Breast epithelium (tissue), 4 donors: ENCODE data around the gene EIF2S3B. TPM values are rescaled to one million over a fixed set of nuclear protein-coding genes. Genes with fewer than 3 reads are reported as not detected.

Experiments
- DNase-seq, 2 donors: peaks; one replicate each; pipeline ENCODE4 v3.0.0-alpha.2; 2019; ENCODE audit warnings: low spot score in 2 of 2
- H3K27ac ChIP-seq, 2 donors: fragments of 200-600 bp; sonication (generic) in 1 of 2; one replicate each; pipeline ENCODE4 v1.5.1; 2016 to 2019; ENCODE audit warnings: mild to moderate bottlenecking in 1 of 2
- H3K27me3 ChIP-seq, 2 donors: fragments of 200-600 bp; sonication (generic) in 1 of 2; one replicate each; pipeline versions ENCODE4 v1.5.1 to v1.6.0; 2017 to 2019; ENCODE audit warnings: control low read depth in 1 of 2, mild to moderate bottlenecking in 1 of 2
- H3K36me3 ChIP-seq: fragments of 200-600 bp; one replicate; pipeline ENCODE4 v1.5.1; 2019
- H3K4me1 ChIP-seq, 2 donors: fragments of 200-600 bp; sonication (generic); one replicate each; pipeline ENCODE4 v1.5.1; 2016 to 2019; ENCODE audit warnings: control low read depth in 1 of 2
- H3K4me3 ChIP-seq, 3 donors: fragments of 200-600 bp; sonication (generic); 1 replicate in 2 of 3; 2 replicates in 1 of 3; pipeline ENCODE4 v1.5.1; 2016 to 2019; ENCODE audit warnings: mild to moderate bottlenecking in 3 of 3, moderate library complexity in 2 of 3
- H3K9me3 ChIP-seq, 2 donors: fragments of 200-600 bp; sonication (generic) in 1 of 2; one replicate each; pipeline ENCODE4 v1.5.1; 2016 to 2019; ENCODE audit warnings: control low read depth in 1 of 2
- CTCF ChIP-seq, 3 donors: fragments of 450-650 bp; IDR thresholded peaks; one replicate each; pipeline ENCODE4 v1.5.1; 2016 to 2017; ENCODE audit warnings: antibody characterized with exemption in 3 of 3, mild to moderate bottlenecking in 3 of 3, moderate library complexity in 3 of 3
- POLR2A ChIP-seq: fragments of 450-650 bp; IDR thresholded peaks from one replicate; pipeline ENCODE4 v1.6.1; 2016; ENCODE audit warnings: antibody characterized with exemption, mild to moderate bottlenecking, moderate library complexity
- POLR2AphosphoS5 ChIP-seq, 3 donors: sonication (generic); formaldehyde crosslinking; IDR thresholded peaks; one replicate each; pipeline ENCODE4 v1.6.1; 2017; ENCODE audit warnings: antibody characterized with exemption in 3 of 3
- intact Hi-C: fragments of 100-400 bp; cut with DNase I; formaldehyde crosslinking; loops from one replicate; pipeline ENCODE4 v1.15.1; 2023; ENCODE audit warnings: low total_unique reads
- total RNA-seq, 3 donors: library from RNA; depleted of rRNA; stranded (reverse); fragments of >200 nt; gene quantifications; one replicate each; pipeline ENCODE4 v1.1.0, GENCODE V29; 2016

The EIF2S3B gene
- total RNA-seq, 3 donors from 2014 or later: 0.33 to 0.48 TPM; not detected in 1

DNA sequence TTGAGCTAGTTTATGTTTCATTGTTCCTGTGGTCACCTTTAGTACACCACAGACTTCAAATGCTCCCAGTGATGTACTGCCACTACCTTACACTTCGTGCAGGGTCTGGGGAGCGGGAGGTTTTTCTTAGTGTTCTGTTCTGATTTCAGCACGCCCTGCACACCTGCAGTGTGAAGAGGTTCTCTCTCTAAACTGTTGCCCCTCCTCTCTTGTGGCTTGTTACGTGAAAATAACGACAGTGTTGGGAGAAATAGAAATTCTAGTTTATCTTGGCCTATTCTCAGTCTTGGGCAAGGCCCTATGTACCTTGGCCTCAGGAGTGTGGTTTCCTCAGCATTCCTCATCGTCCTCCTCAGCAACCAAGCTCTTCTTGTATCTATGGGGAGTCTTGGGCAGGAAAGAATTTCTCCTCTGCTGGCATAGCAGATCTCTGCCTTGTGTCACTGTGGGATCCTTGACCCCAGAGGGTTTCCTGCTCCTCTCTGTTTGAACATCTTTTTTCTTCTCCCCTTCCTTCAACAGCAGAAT is 48.6 kb downstream of the EIF2S3B start:
- TF ChIP-seq POLR2A: no peak
- TF ChIP-seq CTCF (IDR thresholded peaks at IDR 0.05): no peak
- TF ChIP-seq POLR2AphosphoS5 (IDR thresholded peaks at IDR 0.05): no peak
- Histone ChIP-seq H3K9me3 (peaks cover 4 to 6% of the 10 kb centered on the region in 2 donors), H3K4me1 (no peaks in the 10 kb centered on the region), H3K36me3 (no peaks in the 10 kb centered on the region), H3K27me3 (no peaks in the 10 kb centered on the region), H3K4me3 (no peak overlapping the region), H3K27ac (no peak overlapping the region)
- DNase-seq: no peak
- intact Hi-C loops: no loop called here

GRCh38 chr12:10554756-10555481 is 49.2 kb downstream of the EIF2S3B start:
- peaks cover 4 to 6% of the 10 kb centered on the region in 2 donors for H3K9me3 ChIP-seq
- TF ChIP-seq CTCF (IDR thresholded peaks at IDR 0.05) (no peak), POLR2A (no peak), POLR2AphosphoS5 (IDR thresholded peaks at IDR 0.05) (no peak)
- no peaks in the 10 kb centered on the region for H3K27me3 ChIP-seq
- intact Hi-C loops: no loop called here
- H3K4me3 ChIP-seq: no peak overlapping the region
- H3K36me3 ChIP-seq: no peaks in the 10 kb centered on the region
- H3K27ac ChIP-seq: no peak overlapping the region
- no peak for DNase-seq
- no peaks in the 10 kb centered on the region for H3K4me1 ChIP-seq

- intact Hi-C loops: no loop called here
- H3K9me3 ChIP-seq: no peaks in the 10 kb centered on the region
- no peak for TF ChIP-seq POLR2A
- TF ChIP-seq CTCF (IDR thresholded peaks at IDR 0.05): no peak
- no peak for TF ChIP-seq POLR2AphosphoS5 (IDR thresholded peaks at IDR 0.05)
- no peaks in the 10 kb centered on the region for H3K27me3 ChIP-seq
- no peaks in the 10 kb centered on the region for H3K4me1 ChIP-seq
- H3K36me3 ChIP-seq: no peaks in the 10 kb centered on the region
- no peak for DNase-seq
- H3K27ac ChIP-seq: no peak overlapping the region
- no peak overlapping the region for H3K4me3 ChIP-seq
Observed at GRCh38 chr12:10557329-10557728, 51.6 kb downstream of the EIF2S3B start.

DNA sequence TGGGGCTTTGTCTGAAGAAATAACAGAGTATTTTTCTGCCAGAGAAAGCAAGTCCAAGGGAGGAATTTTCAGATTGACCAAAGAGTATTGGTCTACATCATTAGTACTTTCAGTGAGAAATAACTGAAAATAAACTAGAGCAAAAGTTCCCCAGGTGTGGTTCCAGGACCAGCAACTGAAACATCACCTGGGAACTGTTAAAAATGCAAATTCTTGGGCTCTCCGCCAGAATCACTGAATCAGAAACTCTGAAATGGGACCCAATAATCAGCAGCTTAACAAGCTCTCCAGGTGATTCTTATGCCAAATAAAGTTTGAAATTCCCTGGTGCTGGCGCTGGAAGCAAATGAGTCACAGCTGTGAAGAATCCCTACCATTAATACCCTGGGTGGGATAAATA is 52.1 kb downstream of the EIF2S3B start:
- H3K36me3 ChIP-seq: no peaks in the 10 kb centered on the region
- no peaks in the 10 kb centered on the region for H3K4me1 ChIP-seq
- TF ChIP-seq POLR2A: no peak
- no peak for TF ChIP-seq CTCF (IDR thresholded peaks at IDR 0.05)
- no peak for TF ChIP-seq POLR2AphosphoS5 (IDR thresholded peaks at IDR 0.05)
- no peak for DNase-seq
- intact Hi-C loops: no loop called here
- H3K27me3 ChIP-seq: no peaks in the 10 kb centered on the region
- H3K9me3 ChIP-seq: no peaks in the 10 kb centered on the region
- H3K4me3 ChIP-seq: no peak overlapping the region
- H3K27ac ChIP-seq: no peak overlapping the region

Other genes starting within 250 kb of the EIF2S3B start
- gene KLRD1, start 198.0 kb upstream of the EIF2S3B start, total RNA-seq: 1 to 10 TPM in 2 of 3 donors, under 1 TPM in 1; 0.96 to 2.5 (median 2.3) TPM
- 1 to 10 TPM; 2.6 to 7.0 (median 3.8) TPM for gene KLRK1, start 115.8 kb upstream of the EIF2S3B start, total RNA-seq
- 1 to 10 TPM in 1 of 3 donors, under 1 TPM in 1, not detected in 1; 0.66 to 1.5 TPM for gene KLRC4, start 96.1 kb upstream of the EIF2S3B start, total RNA-seq
- gene KLRC3, start 85.3 kb upstream of the EIF2S3B start, total RNA-seq: not detected
- 1 to 10 TPM; 1.6 to 2.1 (median 2.0) TPM for gene KLRC2, start 69.9 kb upstream of the EIF2S3B start, total RNA-seq
- gene KLRC1, start 52.5 kb upstream of the EIF2S3B start, total RNA-seq: 1 to 10 TPM in 2 of 3 donors, under 1 TPM in 1; 0.48 to 8.3 (median 3.3) TPM
- gene MAGOHB, start 107.7 kb downstream of the EIF2S3B start, total RNA-seq: 10 to 100 TPM; 10.9 to 34.1 (median 17.4) TPM
- 1 to 10 TPM in 2 of 3 donors, under 1 TPM in 1; 0.32 to 4.9 (median 3.5) TPM for gene STYK1, start 168.2 kb downstream of the EIF2S3B start, total RNA-seq
- gene YBX3, start 217.4 kb downstream of the EIF2S3B start, total RNA-seq: 100 to 1,000 TPM; 262 to 381 (median 290) TPM